Left lung (tissue), 10 donors: Measurements from ENCODE around the gene ZNF644. TPM values are rescaled to one million over a fixed set of nuclear protein-coding genes. Genes with fewer than 3 reads are reported as not detected.
"Not testable (repeated sequence)": the region's sequence is repeated elsewhere in the genome, so short reads cannot be mapped to it uniquely, and the experiment has no call there.

ENCODE experiments used
- ATAC-seq: fragments of 200-7000 bp; cut with Tn5 transposase; one replicate; pipeline ENCODE4 v1.9.1; 2020; ENCODE audit warnings: moderate library complexity
- DNase-seq, 4 donors: peaks; one replicate each; pipeline ENCODE4 v3.0.0-alpha.2; 2013 to 2020
- H3K27ac ChIP-seq, 2 donors: fragments of 200-600 bp; sonication (generic) in 1 of 2; one replicate each; pipeline versions ENCODE4 v1.5.0 to v1.8.0; 2020 to 2021
- H3K27me3 ChIP-seq, 2 donors: fragments of 200-600 bp; sonication (generic) in 1 of 2; one replicate each; pipeline versions ENCODE4 v1.5.0 to v1.8.0; 2020 to 2021
- H3K36me3 ChIP-seq, 2 donors: fragments of 200-600 bp; sonication (generic) in 1 of 2; one replicate each; pipeline versions ENCODE4 v1.5.0 to v1.8.0; 2020 to 2021
- H3K4me1 ChIP-seq, 2 donors: fragments of 200-600 bp; one replicate each; pipeline ENCODE4 v1.8.0; 2021
- H3K4me3 ChIP-seq, 2 donors: fragments of 200-600 bp; sonication (generic) in 1 of 2; one replicate each; pipeline versions ENCODE4 v1.5.0 to v1.8.0; 2020 to 2021; ENCODE audit warnings: mild to moderate bottlenecking in 1 of 2
- H3K9me3 ChIP-seq, 2 donors: fragments of 200-600 bp; sonication (generic) in 1 of 2; one replicate each; pipeline versions ENCODE4 v1.5.0 to v1.8.0; 2020 to 2021
- intact Hi-C, 2 donors: fragments of 100-400 bp; cut with DNase I; formaldehyde crosslinking; loops; one replicate each; pipeline versions ENCODE4 v1.11.2 to v1.14.2; 2022
- polyA plus RNA-seq, 6 donors: library from polyadenylated mRNA; unstranded; fragments of 120-200 nt; gene quantifications; one replicate each; pipeline ENCODE4 v1.2.1, GENCODE V29; 2013; ENCODE audit not compliant: insufficient read length in 6 of 6
- total RNA-seq, 2 donors: library from RNA; stranded (reverse); fragmentation: NEBNext Ultra II Directional; extraction: Animal tissue kit (Norgen Biotek cat#: 25700); gene quantifications; one replicate each; pipeline ENCODE4 v1.2.1, GENCODE V29; 2021
- TF ChIP-seq, protein P1 (sequence below), 2 donors: fragments of 200-600 bp; sonication (generic) in 1 of 2; IDR thresholded peaks; one replicate each; pipeline versions ENCODE4 v1.5.0 to v1.8.0; 2021; ENCODE audit warnings: antibody characterized with exemption in 2 of 2
- donor health status: DM: no; HTN: yes; CAD: no.
- donor health status: DM: no; HTN: no; CAD: no.

The ZNF644 gene
- total and polyA plus RNA-seq, 8 donors = 52.6 to 73.0 (median 65.5) TPM

DNA sequence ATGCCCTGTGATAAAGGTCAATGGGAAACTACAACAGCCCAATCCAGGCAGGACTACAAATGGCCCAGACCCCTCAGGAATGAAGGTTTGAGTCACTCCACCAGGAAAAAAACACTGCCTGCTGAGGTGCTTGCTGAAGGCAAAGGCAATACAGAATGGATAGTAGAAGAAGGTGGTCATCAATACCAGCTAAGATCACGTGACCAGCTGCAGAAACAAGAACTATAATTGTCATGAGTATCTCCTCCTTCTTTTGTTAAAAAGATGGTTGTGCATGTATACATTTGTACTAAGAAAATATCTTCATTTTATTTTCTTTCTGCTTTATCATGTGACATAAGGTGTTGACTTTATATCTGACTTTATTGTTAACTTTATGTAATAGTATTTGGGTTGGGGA, 23.4 kb upstream of the ZNF644 start:
- no peaks in the 10 kb centered on the region for H3K27me3 ChIP-seq
- intact Hi-C loops = no loop called here

DNA sequence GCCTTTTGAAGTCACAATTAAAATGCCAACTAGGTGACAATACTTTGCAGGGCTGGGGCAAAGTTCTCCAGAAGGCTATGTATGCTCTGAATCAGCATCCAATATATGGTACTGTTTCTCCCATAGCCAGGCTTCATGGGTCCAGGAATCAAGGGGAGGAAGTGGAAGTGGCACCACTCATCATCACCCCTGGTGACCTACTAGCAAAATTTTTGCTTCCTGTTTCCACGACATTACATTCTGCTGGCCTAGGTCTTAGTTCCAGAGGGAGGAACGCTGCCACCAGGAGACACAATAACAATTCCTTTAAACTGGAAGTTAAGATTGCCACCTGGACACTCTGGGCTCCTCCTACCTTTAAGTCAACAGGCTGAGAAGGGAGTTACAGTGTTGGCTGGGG, 22.9 kb upstream of the ZNF644 start:
- not testable (repeated sequence) for H3K27me3 ChIP-seq, DNase-seq

More for the DNA sequence above, 23.4 kb upstream of the ZNF644 start:
- Histone ChIP-seq H3K27ac (no peak overlapping the region), H3K9me3 (peaks cover 0 to 28% of the 10 kb centered on the region in 2 donors), H3K36me3 (no peaks in the 10 kb centered on the region), H3K4me3 (no peak overlapping the region), H3K4me1 (no peaks in the 10 kb centered on the region)
- no peak for ATAC-seq
- TF ChIP-seq, protein P1, sequence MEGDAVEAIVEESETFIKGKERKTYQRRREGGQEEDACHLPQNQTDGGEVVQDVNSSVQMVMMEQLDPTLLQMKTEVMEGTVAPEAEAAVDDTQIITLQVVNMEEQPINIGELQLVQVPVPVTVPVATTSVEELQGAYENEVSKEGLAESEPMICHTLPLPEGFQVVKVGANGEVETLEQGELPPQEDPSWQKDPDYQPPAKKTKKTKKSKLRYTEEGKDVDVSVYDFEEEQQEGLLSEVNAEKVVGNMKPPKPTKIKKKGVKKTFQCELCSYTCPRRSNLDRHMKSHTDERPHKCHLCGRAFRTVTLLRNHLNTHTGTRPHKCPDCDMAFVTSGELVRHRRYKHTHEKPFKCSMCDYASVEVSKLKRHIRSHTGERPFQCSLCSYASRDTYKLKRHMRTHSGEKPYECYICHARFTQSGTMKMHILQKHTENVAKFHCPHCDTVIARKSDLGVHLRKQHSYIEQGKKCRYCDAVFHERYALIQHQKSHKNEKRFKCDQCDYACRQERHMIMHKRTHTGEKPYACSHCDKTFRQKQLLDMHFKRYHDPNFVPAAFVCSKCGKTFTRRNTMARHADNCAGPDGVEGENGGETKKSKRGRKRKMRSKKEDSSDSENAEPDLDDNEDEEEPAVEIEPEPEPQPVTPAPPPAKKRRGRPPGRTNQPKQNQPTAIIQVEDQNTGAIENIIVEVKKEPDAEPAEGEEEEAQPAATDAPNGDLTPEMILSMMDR (IDR thresholded peaks at IDR 0.05) = no peak
- DNase-seq = no peak

DNA sequence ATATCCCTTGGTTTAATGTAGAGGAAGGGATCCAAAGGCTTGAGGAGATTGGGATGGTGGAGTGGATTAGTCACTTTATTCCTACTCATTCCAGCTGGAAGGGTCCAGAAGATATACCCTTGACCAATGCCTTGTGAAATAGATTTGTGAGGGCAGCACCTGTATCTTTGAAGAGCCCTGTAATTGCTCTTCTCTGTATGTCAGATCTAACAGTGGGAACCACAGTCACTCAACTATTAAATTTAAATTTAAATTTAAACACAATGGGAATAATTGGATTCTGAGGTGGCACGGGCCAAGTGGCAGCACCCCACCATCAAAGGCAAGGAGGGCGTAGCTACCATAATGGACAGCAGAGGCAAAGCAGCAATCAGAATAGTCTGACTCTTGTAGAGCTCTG, 20.5 kb upstream of the ZNF644 start:
- H3K4me1 ChIP-seq, H3K27me3 ChIP-seq, H3K27ac ChIP-seq, H3K4me3 ChIP-seq, ATAC-seq, DNase-seq, H3K36me3 ChIP-seq, intact Hi-C loops: not testable (repeated sequence)
- peaks cover 0 to 28% of the 10 kb centered on the region in 2 donors for H3K9me3 ChIP-seq

More for the DNA sequence above, 22.9 kb upstream of the ZNF644 start:
- intact Hi-C loops, H3K27ac ChIP-seq, H3K36me3 ChIP-seq, ATAC-seq, H3K4me3 ChIP-seq, H3K4me1 ChIP-seq: not testable (repeated sequence)
- peaks cover 0 to 28% of the 10 kb centered on the region in 2 donors for H3K9me3 ChIP-seq

DNA sequence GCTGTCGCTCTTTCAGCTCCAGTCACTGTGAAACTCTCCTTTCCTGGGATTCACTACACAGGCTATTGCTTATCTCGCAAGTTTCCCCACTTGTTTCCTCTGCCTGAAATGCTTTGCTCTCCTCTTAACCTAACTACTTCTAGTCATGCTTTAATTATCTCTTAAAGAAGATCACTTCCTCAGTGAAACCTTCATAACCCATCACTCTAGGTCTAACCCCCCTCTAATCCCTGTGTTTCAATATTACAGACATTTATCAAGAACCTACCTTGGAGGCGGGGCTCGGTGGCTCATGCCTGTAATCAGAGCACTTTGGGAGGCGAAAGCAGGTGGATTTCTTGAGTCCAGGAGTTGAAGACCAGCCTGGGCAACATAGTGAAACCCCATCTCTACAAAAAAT, 16.7 kb upstream of the ZNF644 start:
- Histone ChIP-seq H3K4me3 (no peak overlapping the region), H3K27me3 (no peaks in the 10 kb centered on the region), H3K27ac (no peak overlapping the region), H3K4me1 (no peaks in the 10 kb centered on the region), H3K36me3 (no peaks in the 10 kb centered on the region), H3K9me3 (peaks cover 0 to 25% of the 10 kb centered on the region in 2 donors)
- TF ChIP-seq, protein P1 (IDR thresholded peaks at IDR 0.05) = no peak
- intact Hi-C loops = no loop called here
- DNase-seq (no peak), ATAC-seq (no peak)

DNA sequence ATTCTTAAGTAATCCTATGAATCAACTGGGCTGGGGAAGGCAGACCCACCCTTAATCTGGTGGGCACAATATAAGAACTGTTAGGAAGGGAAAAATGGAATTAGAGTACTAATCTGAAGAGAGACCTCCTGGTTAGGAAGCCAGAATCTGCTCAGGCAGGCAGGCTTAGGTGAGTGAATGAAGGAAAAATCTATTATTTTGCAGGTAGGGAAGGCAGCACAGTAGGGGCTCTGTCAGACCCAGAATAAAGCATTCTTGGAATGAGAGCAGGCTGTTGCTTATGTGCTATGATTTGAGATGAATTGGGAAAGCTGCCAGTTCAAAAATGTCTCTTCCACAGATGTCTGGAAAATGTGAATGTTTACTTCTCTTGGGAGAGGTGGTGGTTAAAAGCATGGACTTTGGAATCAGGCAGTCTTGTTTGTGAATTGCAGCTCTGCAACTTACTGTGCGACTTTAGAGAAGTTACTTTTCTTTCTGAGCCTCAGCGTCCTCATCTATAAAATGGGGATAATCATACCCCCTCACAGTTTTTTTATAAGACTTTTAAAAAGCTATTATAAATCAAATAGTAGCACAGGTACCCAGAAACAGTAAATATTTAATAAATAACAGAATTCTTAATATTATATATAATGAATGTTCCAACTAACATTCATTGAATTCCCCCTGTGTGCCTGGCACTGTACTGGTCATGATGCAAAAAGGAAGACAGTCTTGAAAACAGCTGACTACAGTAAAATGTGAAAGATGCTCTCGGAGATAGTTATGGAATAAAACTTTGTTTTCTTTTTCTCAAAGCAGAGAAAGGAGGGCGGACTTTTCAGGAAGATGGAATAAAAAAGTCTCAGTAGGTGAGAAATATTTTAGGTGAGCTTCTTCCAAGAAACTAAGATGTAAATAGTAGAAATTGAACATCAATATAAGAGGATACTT, 15.3 kb upstream of the ZNF644 start:
- Histone ChIP-seq H3K27ac (no peak overlapping the region), H3K4me3 (no peak overlapping the region), H3K4me1 (no peaks in the 10 kb centered on the region), H3K9me3 (peaks cover 0 to 11% of the 10 kb centered on the region in 2 donors), H3K27me3 (no peaks in the 10 kb centered on the region), H3K36me3 (no peaks in the 10 kb centered on the region)
- intact Hi-C loops = no loop called here
- DNase-seq = no peak
- no peak for ATAC-seq
- TF ChIP-seq, protein P1 (IDR thresholded peaks at IDR 0.05) = no peak

DNA sequence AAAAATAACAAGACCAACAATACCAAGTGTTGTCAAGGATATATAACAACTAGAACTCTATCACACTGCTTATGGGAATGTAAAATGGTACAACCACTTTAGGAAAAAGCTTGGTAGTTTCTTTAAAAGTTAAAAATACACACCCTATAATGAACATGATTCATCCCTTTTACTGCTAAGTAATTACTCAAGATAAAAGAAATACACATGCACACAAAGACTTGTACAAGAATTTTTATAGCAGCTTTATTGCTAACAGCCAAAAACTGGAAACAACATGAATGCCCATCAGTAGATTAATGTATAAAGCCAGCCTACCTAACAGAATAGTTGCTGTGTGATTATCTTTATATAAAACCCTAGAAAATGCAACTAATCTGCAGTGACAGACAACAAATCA, 10.5 kb upstream of the ZNF644 start:
- intact Hi-C loops = no loop called here
- ATAC-seq = no peak
- H3K36me3 ChIP-seq = no peaks in the 10 kb centered on the region
- no peak overlapping the region for H3K27ac ChIP-seq
- no peaks in the 10 kb centered on the region for H3K9me3 ChIP-seq
- TF ChIP-seq, protein P1 (IDR thresholded peaks at IDR 0.05) = no peak
- no peak for DNase-seq
- no peaks in the 10 kb centered on the region for H3K4me1 ChIP-seq
- H3K4me3 ChIP-seq = no peak overlapping the region
- H3K27me3 ChIP-seq = no peaks in the 10 kb centered on the region
